ENCODE data around the gene CRLF1. TPM values are rescaled to one million over a fixed set of nuclear protein-coding genes. Genes with fewer than 3 reads are reported as not detected.

Gene CRLF1
- total RNA-seq, 1 experiment from 2014 or later, result 0.46 TPM

GRCh38 chr19:18612772-18613588, 6.4 kb upstream of the CRLF1 start, which contains the start of gene TMEM59L:
TMEM59L (plus strand) TSS chr19:18612870; CDS start chr19:18612959, 89 bp downstream.
- no peaks in the 10 kb centered on the region for H3K79me2 ChIP-seq (ENCODE audit: low read depth)
- H3K36me3 ChIP-seq (ENCODE audit: low read depth), result no peaks in the 10 kb centered on the region
- no peak within 1 kb of the TSS for H3K4me3 ChIP-seq
- peaks cover 83% of the 10 kb centered on the region for H3K27me3 ChIP-seq (ENCODE audit: insufficient read depth, low read depth)
- H3K4me1 ChIP-seq (replicated peaks; ENCODE audit: insufficient read depth), result peaks cover 19% of the 10 kb centered on the region
- TF ChIP-seq EZH2 (IDR thresholded peaks at IDR 0.05; ENCODE audit: low read depth), result no peak
- TF ChIP-seq CTCF (conservative IDR thresholded peaks at IDR 0.05), result no peak
- intact Hi-C loops (cut with micrococcal nuclease; ENCODE audit: unreplicated experiment), result no loop called here
- no peaks in the 10 kb centered on the region for H3K9me3 ChIP-seq (ENCODE audit: insufficient read depth, low read depth)
- BruUV-seq (replicated peaks), result no TSS peak
- no peak within 1 kb of the TSS for H3K4me2 ChIP-seq
- peaks cover 27% of the 10 kb centered on the region; the same call in 1 of the 2 replicates for H3F3A ChIP-seq (ENCODE audit: insufficient read depth, low read depth)
- POLR2A ChIA-PET (ENCODE audit: unreplicated experiment), result no interaction called here
- CTCF ChIA-PET, result interaction anchor here (0.5 kb wide), 1 partner anchor 263 kb away, joined by 3 read pairs; no protein-coding TSS in a partner anchor
- no peak for DNase-seq
- no peak within 1 kb of the TSS for H2AFZ ChIP-seq
- H4K20me1 ChIP-seq (ENCODE audit: insufficient read depth), result no peaks in the 10 kb centered on the region
- no peaks in the 10 kb centered on the region for H3K9me2 ChIP-seq (ENCODE audit: insufficient read depth)
- H3K27ac ChIP-seq, result no peak within 1 kb of the TSS

- ChIA-PET CTCF (no interaction called here), POLR2A (ENCODE audit: unreplicated experiment) (no interaction called here)
- peaks cover 26% of the 10 kb centered on the region for H3K4me1 ChIP-seq (replicated peaks; ENCODE audit: insufficient read depth)
- 0 out of 2 replicates have a peak, but pooled peaks have one; percentile 78 for TF ChIP-seq EZH2 (IDR thresholded peaks at IDR 0.05; ENCODE audit: low read depth)
- no peak for TF ChIP-seq CTCF (conservative IDR thresholded peaks at IDR 0.05)
- H3K27ac ChIP-seq, result no peak overlapping the region
- H3K4me3 ChIP-seq, result no peak overlapping the region
- no peaks in the 10 kb centered on the region for H3K9me2 ChIP-seq (ENCODE audit: insufficient read depth)
- no peak overlapping the region for H3K4me2 ChIP-seq
- DNase-seq, result no peak
- no peaks in the 10 kb centered on the region for H3K36me3 ChIP-seq (ENCODE audit: low read depth)
- no peak overlapping the region for H2AFZ ChIP-seq
- H4K20me1 ChIP-seq (ENCODE audit: insufficient read depth), result no peaks in the 10 kb centered on the region
- intact Hi-C loops (cut with micrococcal nuclease; ENCODE audit: unreplicated experiment), result no loop called here
- no peaks in the 10 kb centered on the region for H3K79me2 ChIP-seq (ENCODE audit: low read depth)
- H3K9me3 ChIP-seq (ENCODE audit: insufficient read depth, low read depth), result no peaks in the 10 kb centered on the region
- H3K27me3 ChIP-seq (ENCODE audit: insufficient read depth, low read depth), result peaks cover 89% of the 10 kb centered on the region
- peaks cover 27% of the 10 kb centered on the region; the same call in 1 of the 2 replicates for H3F3A ChIP-seq (ENCODE audit: insufficient read depth, low read depth)
- no TSS peak for BruUV-seq (replicated peaks)
Observed at GRCh38 chr19:18612051-18612771, 5.6 kb upstream of the CRLF1 start.

- TF ChIP-seq CTCF (conservative IDR thresholded peaks at IDR 0.05), result no peak
- TF ChIP-seq EZH2 (IDR thresholded peaks at IDR 0.05; ENCODE audit: low read depth), result peak; percentile 3
- DNase-seq, result no peak
- no TSS peak for BruUV-seq (replicated peaks)
- Histone ChIP-seq H3F3A (ENCODE audit: insufficient read depth, low read depth) (peaks cover 27% of the 10 kb centered on the region; the same call in 1 of the 2 replicates), H3K4me3 (no peak overlapping the region), H3K27ac (no peak overlapping the region), H3K4me2 (peak overlapping the region; percentile 68), H2AFZ (no peak overlapping the region), H3K9me2 (ENCODE audit: insufficient read depth) (no peaks in the 10 kb centered on the region), H4K20me1 (ENCODE audit: insufficient read depth) (no peaks in the 10 kb centered on the region), H3K9me3 (ENCODE audit: insufficient read depth, low read depth) (no peaks in the 10 kb centered on the region), H3K79me2 (ENCODE audit: low read depth) (no peaks in the 10 kb centered on the region), H3K27me3 (ENCODE audit: insufficient read depth, low read depth) (peaks cover 88% of the 10 kb centered on the region), H3K36me3 (ENCODE audit: low read depth) (no peaks in the 10 kb centered on the region), H3K4me1 (replicated peaks; ENCODE audit: insufficient read depth) (peaks cover 26% of the 10 kb centered on the region)
- intact Hi-C loops (cut with micrococcal nuclease; ENCODE audit: unreplicated experiment), result no loop called here
- POLR2A ChIA-PET (ENCODE audit: unreplicated experiment), result no interaction called here
- CTCF ChIA-PET, result no interaction called here
Observed at GRCh38 chr19:18611327-18612050, 4.9 kb upstream of the CRLF1 start.

Measured in PC-9 (cell line).